Measurements from ENCODE around the gene NXPH2.

GRCh38 chr2:138829326-138829919 is 49.2 kb upstream of the NXPH2 start:
- TF ChIP-seq CTCF (IDR thresholded peaks at IDR 0.05) (no peak), POLR2A (IDR thresholded peaks at IDR 0.05) (no peak)
